ENCODE measurements around the gene NECTIN1. TPM values are rescaled to one million over a fixed set of nuclear protein-coding genes. Genes with fewer than 3 reads are reported as not detected.

NECTIN1 gene
- total and polyA plus RNA-seq, 7 donors: 0.42 to 3.5 (median 1.7) TPM

DNA sequence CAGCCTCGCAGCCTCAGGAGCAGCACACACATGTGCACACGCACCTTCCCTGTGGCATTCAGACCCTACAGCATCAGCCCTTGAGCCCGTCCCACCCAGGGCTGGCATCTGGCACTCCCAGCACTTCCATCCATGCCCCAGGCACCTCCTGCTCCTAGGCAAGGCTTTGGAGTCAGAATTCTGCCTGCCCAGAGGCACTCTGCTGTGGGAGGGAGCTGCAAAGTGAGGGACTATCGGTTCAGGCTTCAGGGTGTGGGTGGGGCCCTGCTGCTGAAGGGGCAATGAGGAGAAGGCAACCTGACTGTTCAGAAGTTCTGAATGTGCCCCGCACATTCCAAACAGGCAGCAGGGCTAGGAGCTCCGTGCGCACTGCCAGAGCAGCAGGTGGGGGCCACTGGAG, 39.7 kb downstream of the NECTIN1 start:
- 87 to 95% (median 90%) methylated on average over 7 of the region's 7 CpGs for WGBS, 3 donors
- TF ChIP-seq, protein P1, sequence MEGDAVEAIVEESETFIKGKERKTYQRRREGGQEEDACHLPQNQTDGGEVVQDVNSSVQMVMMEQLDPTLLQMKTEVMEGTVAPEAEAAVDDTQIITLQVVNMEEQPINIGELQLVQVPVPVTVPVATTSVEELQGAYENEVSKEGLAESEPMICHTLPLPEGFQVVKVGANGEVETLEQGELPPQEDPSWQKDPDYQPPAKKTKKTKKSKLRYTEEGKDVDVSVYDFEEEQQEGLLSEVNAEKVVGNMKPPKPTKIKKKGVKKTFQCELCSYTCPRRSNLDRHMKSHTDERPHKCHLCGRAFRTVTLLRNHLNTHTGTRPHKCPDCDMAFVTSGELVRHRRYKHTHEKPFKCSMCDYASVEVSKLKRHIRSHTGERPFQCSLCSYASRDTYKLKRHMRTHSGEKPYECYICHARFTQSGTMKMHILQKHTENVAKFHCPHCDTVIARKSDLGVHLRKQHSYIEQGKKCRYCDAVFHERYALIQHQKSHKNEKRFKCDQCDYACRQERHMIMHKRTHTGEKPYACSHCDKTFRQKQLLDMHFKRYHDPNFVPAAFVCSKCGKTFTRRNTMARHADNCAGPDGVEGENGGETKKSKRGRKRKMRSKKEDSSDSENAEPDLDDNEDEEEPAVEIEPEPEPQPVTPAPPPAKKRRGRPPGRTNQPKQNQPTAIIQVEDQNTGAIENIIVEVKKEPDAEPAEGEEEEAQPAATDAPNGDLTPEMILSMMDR (IDR thresholded peaks at IDR 0.05): no peak
- peaks cover under 1% of the 10 kb centered on the region for H3K4me1 ChIP-seq
- no peak for DNase-seq
- no peak overlapping the region for H3K4me3 ChIP-seq
- H3K27ac ChIP-seq: no peak overlapping the region
- intact Hi-C loops (cut with DNase I): no loop called here
- no peaks in the 10 kb centered on the region for H3K36me3 ChIP-seq (ENCODE audit: insufficient read depth in 1 of 2, low read depth in 1 of 2)
- ATAC-seq: no peak
- peaks cover 0 to 7% (median 2%) of the 10 kb centered on the region in 3 donors for H3K27me3 ChIP-seq (ENCODE audit: insufficient read depth in 3 of 3, low read length in 2 of 3)
- H3K9me3 ChIP-seq: no peaks in the 10 kb centered on the region

DNA sequence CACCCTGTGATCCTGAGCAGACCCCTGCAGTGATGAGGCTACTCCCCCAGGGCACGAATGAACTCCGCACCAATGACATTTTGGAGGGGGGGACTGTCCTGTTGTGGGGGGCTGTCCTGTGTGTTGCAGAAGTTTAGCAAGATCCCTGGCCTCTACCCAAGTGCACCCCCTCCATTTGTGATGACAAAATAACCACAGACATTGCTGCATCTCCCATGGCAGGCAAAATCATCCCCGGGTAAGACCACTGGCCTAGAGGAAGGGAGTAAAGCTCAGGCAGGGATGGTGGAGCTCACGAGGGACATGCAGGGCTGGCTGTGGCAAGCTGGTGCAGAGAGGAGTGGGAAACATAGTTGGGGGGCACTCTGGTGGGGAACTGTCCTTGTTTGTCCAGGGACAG, 40.6 kb downstream of the NECTIN1 start:
- H3K27ac ChIP-seq: no peak overlapping the region
- H3K4me1 ChIP-seq: peaks cover 4% of the 10 kb centered on the region
- TF ChIP-seq, protein P1 (IDR thresholded peaks at IDR 0.05): no peak
- intact Hi-C loops (cut with DNase I): no loop called here
- no peak overlapping the region for H3K4me3 ChIP-seq
- H3K9me3 ChIP-seq: no peaks in the 10 kb centered on the region
- H3K36me3 ChIP-seq (ENCODE audit: insufficient read depth in 1 of 2, low read depth in 1 of 2): no peaks in the 10 kb centered on the region
- WGBS, 3 donors: 74 to 88% (median 80%) methylated on average over 4 of the region's 4 CpGs
- H3K27me3 ChIP-seq (ENCODE audit: insufficient read depth in 3 of 3, low read length in 2 of 3): peaks cover 0 to 7% (median 2%) of the 10 kb centered on the region in 3 donors
- DNase-seq: no peak
- ATAC-seq: no peak

DNA sequence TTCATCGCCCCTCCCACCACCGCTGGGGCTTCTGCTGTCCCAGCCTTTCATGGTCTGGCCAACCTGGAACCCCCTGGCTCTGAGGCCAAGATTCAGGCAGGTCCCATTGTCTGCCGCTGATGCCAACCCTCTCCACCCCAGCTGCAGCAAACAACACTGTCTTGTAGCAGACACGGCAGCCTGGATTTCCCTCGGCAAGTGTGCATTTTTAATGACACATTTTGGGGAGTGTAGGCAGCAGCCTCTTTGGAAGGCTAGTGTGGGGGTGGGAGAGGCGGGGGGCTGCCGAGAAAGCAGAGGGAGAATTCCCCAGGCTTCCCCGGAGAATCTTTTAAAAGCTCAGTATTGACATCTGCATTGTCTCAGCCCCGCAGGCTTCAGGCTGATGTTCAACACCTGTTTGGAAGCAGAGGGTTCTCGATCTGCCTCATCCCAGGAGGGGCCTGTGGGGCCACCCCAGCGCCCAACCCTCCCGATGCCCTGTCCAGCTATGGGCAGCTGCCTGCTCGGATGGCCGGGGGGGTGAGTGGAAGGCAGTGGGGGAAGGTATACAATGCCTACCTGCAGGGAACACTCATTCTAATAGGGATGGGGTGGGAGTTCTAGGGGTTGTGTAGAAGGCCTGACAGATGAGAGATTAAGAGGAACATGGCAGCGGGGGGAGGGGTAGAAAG, 41.5 kb downstream of the NECTIN1 start:
- intact Hi-C loops (cut with DNase I): no loop called here
- peaks cover 0 to 7% (median 2%) of the 10 kb centered on the region in 3 donors for H3K27me3 ChIP-seq (ENCODE audit: insufficient read depth in 3 of 3, low read length in 2 of 3)
- no peaks in the 10 kb centered on the region for H3K9me3 ChIP-seq
- DNase-seq (no peak), ATAC-seq (no peak)
- WGBS, 3 donors: 51 to 66% (median 60%) methylated on average over 15 of the region's 15 CpGs
- no peaks in the 10 kb centered on the region for H3K36me3 ChIP-seq (ENCODE audit: insufficient read depth in 1 of 2, low read depth in 1 of 2)
- no peak overlapping the region for H3K4me3 ChIP-seq
- no peak overlapping the region for H3K27ac ChIP-seq
- TF ChIP-seq, protein P1 (IDR thresholded peaks at IDR 0.05): no peak
- H3K4me1 ChIP-seq: peaks cover 4% of the 10 kb centered on the region

DNA sequence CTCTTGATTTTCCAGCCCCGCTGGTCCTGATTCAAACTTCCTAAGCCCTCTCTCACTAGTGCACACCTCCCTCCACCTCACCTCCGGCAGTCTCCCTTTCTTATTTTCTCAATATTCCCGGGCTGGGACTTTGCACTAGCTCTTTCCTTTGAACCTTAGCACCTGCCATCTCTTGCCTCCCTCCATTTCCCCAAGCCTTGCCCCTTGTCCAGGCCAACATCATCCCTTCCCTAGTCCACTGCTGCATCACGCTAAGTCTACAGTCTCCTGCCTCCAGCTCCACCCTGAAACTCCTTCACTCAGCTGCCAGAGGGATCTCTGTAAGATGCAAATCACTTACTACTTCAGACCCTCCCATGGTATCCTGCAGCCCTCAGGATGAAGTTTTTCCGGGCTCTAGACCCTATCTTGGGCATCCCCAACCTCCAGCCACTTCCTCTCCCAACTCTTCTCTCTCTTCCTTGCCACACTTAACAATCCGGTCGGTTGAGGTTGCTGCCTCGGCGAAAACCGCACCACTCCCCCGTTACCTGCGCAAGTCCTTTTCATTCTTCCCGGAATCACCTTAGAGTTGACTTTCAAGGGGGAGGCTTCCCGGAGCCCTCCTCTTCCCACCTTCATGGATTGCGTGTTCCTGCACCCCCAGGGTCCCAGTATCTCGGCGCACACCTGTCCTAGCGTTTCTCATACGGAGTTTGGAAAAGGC, 42.7 kb downstream of the NECTIN1 start:
- TF ChIP-seq, protein P1 (IDR thresholded peaks at IDR 0.05): no peak
- H3K9me3 ChIP-seq: no peaks in the 10 kb centered on the region
- 89 to 93% (median 90%) methylated on average over 19 of the region's 19 CpGs for WGBS, 3 donors
- ATAC-seq (no peak), DNase-seq (no peak)
- intact Hi-C loops (cut with DNase I): no loop called here
- peaks cover 4% of the 10 kb centered on the region for H3K4me1 ChIP-seq
- peaks cover 0 to 7% (median 2%) of the 10 kb centered on the region in 3 donors for H3K27me3 ChIP-seq (ENCODE audit: insufficient read depth in 3 of 3, low read length in 2 of 3)
- no peaks in the 10 kb centered on the region for H3K36me3 ChIP-seq (ENCODE audit: insufficient read depth in 1 of 2, low read depth in 1 of 2)
- H3K4me3 ChIP-seq: no peak overlapping the region
- H3K27ac ChIP-seq: no peak overlapping the region

Measured in psoas muscle (tissue), 8 donors.